ENCODE measurements around the gene USP32.

USP32 gene

DNA sequence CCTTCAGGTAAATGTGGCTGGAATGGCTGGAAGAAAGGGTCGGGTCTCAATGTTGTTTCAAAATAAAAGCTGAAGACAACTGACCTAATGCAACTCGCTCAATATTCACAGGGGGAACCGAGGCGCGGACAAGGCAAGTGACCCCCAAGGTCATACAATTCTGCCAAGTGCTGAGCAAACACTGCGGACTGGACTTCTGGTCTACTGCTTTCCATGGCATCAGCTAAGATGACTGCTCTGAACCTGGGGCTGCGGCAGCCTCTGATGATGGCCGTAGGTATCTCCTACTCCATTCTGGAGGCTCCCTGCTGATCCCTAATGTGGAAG, 220.2 kb downstream of the USP32 start:
- no peak for DNase-seq (ENCODE audit: low spot score)

GRCh38 chr17:60170835-60171752, 220.8 kb downstream of the USP32 start:
- no peak for DNase-seq (ENCODE audit: low spot score)

DNA sequence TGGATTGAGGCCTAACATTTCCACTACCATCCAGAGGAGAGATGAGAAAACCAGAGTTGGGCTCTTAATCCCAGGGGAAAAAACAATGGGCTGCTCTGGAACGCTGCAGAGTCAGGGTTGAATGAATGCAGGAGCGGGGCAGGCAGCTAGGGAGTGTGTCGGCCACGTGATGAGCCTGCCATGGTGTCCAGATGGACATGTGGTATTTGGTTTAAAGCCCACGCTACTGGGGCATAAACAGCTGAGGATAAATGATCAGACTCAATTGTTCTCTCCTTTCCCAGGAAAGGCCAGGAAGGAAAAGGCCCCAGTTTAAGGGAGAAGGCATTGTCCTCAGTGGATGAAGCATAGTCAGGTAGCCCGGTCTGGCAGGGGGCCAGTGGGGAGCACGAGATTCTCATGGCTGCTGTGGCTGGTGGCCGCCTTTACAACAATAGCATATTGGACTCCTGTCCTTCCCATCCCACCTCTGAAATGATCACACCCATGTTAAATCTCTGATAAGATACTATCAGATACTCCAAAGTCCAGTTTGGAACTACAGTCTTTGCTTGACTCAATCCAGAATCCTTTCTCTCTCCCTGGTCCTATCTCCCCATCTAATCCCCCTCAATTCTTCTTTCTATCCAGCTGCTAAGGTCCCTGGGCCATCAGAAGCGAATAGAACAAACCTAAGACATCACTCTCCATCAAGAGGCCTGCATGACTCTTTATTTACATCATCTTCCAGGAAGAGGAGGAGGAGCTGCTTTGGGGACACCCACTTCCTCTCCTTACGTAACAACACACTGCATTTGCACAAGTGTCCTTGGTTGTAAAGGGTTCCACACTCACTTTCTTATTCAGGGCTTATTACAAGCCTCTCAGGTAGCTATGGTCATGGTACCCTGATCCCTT, 221.8 kb downstream of the USP32 start:
- no peak for DNase-seq (ENCODE audit: low spot score)

- DNase-seq (ENCODE audit: low spot score), result no peak
Observed at GRCh38 chr17:60168654-60169053, 223.3 kb downstream of the USP32 start.

GRCh38 chr17:60167065-60167741, 224.7 kb downstream of the USP32 start:
- DNase-seq (ENCODE audit: low spot score), result no peak

DNA sequence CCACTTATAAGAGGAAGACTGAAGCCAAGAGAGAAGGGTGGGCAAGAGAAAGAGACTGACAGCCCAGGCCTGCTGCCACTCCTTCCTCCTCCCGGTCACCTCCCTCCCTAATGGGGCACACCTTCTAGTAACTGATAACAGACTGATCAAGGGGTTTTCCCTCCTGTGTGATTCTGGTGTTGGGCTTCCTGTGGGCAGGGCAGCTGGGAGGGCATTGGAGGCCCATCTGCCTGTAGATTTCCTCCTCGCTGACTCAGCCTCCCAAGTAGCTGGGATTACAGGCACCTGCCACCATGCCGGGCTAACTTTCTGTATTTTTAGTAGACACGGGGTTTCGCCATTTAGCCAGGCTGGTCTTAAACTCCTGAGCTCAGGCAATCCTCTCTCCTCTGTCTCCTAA, 226.0 kb downstream of the USP32 start:
- no peak for DNase-seq (ENCODE audit: low spot score)

DNA sequence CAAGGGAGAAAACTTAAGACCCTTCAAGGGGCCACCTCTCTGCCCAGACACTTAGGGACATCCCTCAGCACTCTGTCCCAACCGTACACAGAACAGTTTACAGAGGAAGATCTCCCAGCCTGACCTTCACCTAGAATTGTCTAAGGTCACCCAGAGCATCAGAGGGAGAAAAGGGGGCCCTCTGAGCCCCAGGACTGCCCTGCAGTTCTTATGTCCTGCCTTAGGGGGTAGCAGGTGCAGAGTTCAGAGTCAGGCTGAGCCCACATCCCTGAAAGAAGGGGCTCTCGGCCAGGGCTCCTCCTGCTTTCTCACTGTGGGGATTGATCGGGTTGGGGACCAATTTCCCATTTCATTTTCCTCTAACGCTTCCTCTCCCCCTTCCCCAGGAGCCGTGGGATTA, 226.7 kb downstream of the USP32 start:
- no peak for DNase-seq (ENCODE audit: low spot score)

- DNase-seq (ENCODE audit: low spot score), result no peak
Observed at GRCh38 chr17:60164697-60165096, 227.2 kb downstream of the USP32 start.

DNA sequence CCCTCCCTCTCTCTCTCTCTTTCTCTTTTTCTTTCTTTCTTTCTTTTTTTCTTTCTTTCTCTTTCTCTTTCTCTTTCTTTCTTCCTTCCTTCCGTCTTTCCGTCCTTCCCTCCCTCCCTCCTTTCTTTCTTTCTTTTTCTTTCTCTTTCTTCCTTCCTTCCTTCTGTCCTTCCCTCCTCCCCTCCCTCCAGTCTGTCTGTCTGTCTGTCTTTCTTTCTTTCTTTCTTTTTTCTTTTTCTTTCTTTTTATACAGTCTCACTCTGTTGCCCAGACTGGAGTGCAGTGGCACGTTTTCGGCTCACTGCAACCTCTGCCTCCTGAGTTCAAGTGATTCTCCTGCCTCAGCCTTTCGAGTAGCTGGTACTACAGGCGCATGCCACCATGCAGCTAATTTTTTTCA, 227.8 kb downstream of the USP32 start:
- DNase-seq (ENCODE audit: low spot score), result no peak

DNA sequence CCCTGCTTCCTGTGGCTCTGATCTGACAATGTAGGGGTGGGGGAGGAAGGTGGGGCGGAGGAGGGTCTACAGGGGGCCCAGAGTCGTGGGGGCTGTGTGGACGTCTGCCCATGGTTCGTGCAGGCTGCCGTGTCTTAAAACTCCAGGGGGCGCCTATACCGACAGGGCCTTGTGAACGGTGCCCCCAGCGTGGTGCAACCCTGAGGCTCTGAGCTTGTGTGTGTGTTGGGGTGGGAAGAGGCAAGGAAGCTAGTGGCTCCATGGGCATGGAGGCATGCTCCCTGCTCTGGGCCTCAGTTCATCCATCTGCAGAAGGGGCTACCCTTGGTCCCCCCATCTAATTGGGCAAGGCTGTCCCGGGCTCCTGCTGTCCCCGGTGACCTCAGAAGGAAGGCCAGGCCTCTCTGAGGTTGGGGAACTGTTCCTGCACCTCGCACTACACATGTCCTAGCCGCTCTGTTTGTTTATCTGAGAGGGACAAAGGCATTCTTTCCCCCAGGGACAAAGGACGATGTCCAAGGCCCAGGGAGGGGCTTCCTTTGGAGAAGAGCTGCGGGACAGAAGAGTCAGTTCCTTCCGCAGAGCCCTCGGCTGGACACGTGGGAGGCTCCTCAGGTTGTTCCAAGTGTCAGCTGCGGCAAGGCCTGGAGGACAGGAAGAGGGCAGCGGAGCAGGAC, 228.7 kb downstream of the USP32 start:
- no peak for DNase-seq (ENCODE audit: low spot score)

GRCh38 chr17:60161598-60162330, 230.2 kb downstream of the USP32 start:
- DNase-seq (ENCODE audit: low spot score), result no peak

GRCh38 chr17:60160829-60161501, 231.0 kb downstream of the USP32 start:
- DNase-seq (ENCODE audit: low spot score), result no peak

DNA sequence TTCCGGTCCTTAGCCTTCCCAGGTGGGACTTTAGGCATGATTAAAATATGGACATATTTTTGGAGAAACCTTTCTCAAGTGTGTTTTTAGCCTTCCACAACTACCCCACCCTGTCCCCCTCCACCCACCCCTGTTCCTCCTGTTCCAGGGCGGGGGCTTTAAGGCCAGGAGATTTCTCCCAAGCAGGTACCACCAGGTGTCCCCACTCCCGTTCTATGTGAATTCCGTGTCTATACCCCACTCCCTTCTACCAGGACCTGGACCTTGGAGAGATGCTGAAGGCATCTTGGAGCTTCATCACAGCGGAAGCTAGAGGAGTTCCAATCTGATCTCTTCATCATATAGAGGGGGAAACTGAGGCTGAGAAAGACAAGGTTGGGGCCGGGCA, 232.5 kb downstream of the USP32 start:
- DNase-seq (ENCODE audit: low spot score), result no peak

- no peak for DNase-seq (ENCODE audit: low spot score)
Observed at GRCh38 chr17:60158751-60159478, 233.0 kb downstream of the USP32 start.

DNA sequence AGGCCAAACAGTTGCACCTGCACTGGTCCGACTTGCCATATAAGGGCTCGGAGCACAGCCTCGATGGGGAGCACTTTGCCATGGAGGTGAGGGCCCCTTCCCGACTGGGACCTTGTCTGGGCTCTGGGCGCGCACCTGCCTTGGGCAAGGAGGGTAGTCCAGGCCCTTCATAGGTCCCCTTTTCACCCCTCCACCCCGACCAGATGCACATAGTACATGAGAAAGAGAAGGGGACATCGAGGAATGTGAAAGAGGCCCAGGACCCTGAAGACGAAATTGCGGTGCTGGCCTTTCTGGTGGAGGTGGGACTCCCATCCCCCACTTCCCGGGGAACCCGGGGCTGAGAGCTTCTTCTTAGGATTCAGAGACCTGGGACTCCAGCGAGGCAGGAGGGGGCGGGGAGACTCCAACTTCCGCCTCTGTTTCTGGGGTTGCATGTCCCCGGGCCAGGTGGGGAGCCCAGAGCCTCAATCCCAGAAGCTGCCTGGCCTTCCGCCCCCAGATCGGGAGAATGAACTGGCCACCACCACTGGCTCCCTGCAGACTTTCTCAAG, 234.4 kb downstream of the USP32 start:
- DNase-seq (ENCODE audit: low spot score), result no peak

DNA sequence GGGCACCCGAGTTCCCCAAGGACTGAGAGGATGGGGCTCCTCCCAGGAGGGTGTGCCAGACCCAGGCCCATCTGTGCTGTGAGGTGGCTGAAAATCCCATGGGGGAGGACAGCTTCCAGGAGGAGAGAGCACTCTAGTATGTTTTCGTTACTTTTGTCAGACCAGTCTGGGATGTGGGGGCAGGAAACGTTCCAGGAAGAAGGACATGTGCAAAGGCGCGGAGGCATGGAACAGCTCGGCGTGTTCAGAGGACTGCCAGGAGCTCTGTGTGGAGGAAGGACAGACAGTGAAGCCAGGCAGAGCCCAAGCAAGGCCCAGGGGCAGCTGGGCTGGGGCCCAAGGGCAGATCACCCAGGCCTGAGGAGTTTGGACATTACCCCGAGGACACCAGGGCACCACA, 235.2 kb downstream of the USP32 start:
- no peak for DNase-seq (ENCODE audit: low spot score)

- no peak for DNase-seq (ENCODE audit: low spot score)
Observed at GRCh38 chr17:60155815-60156214, 236.1 kb downstream of the USP32 start.

GRCh38 chr17:60155427-60155814, 236.5 kb downstream of the USP32 start:
- DNase-seq (ENCODE audit: low spot score), result no peak

- DNase-seq (ENCODE audit: low spot score), result no peak
Observed at GRCh38 chr17:60154616-60155426, 237.1 kb downstream of the USP32 start.
